Thyroid gland (tissue), 4 donors: ENCODE results near the gene TOPBP1.

Source experiments
- POLR2A ChIP-seq, 2 donors: fragments of 450-650 bp; IDR thresholded peaks; one replicate each; pipeline ENCODE4 v1.6.1; 2017; ENCODE audit warnings: antibody characterized with exemption in 2 of 2, mild to moderate bottlenecking in 2 of 2, moderate library complexity in 1 of 2
- TF ChIP-seq, protein P1 (sequence below), 6 experiments: fragments of 200-600 bp in 3 of 6; fragments of 450-650 bp in 3 of 6; sonication (generic) in 3 of 6; IDR thresholded peaks; one replicate each; pipeline ENCODE4 v1.5.1; 2016 to 2019; ENCODE audit warnings: antibody characterized with exemption in 6 of 6, mild to moderate bottlenecking in 2 of 6, inconsistent platforms in 1 of 6, moderate library complexity in 1 of 6

DNA sequence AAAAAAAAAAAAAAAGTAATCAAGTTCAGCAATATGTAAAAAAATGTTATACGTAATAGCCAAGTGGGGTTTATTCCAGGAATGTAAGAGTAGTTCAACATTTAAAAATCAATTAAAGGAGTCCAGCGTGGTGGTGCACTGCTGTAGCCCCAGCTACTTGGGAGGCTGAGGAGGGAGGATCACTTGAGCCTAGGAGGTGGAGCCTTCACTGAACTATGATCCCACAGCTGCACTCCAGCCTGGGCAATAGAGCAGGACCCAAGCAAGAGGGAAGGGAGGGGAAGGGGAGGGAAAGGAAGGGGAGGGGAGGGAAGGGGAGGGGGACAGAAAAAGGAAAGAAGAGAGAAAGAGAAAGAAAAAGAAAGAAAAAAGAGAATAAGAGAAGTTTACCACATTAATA, 10.7 kb upstream of the TOPBP1 start:
- TF ChIP-seq, protein P1, sequence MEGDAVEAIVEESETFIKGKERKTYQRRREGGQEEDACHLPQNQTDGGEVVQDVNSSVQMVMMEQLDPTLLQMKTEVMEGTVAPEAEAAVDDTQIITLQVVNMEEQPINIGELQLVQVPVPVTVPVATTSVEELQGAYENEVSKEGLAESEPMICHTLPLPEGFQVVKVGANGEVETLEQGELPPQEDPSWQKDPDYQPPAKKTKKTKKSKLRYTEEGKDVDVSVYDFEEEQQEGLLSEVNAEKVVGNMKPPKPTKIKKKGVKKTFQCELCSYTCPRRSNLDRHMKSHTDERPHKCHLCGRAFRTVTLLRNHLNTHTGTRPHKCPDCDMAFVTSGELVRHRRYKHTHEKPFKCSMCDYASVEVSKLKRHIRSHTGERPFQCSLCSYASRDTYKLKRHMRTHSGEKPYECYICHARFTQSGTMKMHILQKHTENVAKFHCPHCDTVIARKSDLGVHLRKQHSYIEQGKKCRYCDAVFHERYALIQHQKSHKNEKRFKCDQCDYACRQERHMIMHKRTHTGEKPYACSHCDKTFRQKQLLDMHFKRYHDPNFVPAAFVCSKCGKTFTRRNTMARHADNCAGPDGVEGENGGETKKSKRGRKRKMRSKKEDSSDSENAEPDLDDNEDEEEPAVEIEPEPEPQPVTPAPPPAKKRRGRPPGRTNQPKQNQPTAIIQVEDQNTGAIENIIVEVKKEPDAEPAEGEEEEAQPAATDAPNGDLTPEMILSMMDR (IDR thresholded peaks at IDR 0.05): no peak
- TF ChIP-seq POLR2A (IDR thresholded peaks at IDR 0.05): no peak
